ENCODE measurements around the gene AMIGO1.

The AMIGO1 gene

DNA sequence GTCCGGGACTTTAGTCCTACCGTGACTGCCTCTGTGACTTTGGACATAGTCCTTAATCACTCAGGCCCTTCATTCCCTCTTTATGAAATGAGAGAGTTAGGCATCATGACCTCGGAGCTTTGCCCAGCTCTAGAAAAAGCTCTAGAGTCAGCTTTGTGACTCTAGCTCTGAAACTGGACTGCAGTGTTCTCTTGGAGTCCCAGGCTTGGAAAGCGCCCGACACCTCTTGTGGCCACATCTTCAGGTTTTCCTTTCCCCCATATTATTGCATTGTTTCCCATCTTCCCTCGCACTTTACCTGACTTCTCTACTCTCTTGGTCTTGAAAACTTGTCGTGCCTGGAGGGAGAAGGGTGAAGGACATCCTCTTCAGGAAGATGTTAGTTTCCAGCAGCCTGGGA lies 12.5 kb upstream of the AMIGO1 start:
- no peak overlapping the region for H3K27ac ChIP-seq
- TF ChIP-seq, protein P1, sequence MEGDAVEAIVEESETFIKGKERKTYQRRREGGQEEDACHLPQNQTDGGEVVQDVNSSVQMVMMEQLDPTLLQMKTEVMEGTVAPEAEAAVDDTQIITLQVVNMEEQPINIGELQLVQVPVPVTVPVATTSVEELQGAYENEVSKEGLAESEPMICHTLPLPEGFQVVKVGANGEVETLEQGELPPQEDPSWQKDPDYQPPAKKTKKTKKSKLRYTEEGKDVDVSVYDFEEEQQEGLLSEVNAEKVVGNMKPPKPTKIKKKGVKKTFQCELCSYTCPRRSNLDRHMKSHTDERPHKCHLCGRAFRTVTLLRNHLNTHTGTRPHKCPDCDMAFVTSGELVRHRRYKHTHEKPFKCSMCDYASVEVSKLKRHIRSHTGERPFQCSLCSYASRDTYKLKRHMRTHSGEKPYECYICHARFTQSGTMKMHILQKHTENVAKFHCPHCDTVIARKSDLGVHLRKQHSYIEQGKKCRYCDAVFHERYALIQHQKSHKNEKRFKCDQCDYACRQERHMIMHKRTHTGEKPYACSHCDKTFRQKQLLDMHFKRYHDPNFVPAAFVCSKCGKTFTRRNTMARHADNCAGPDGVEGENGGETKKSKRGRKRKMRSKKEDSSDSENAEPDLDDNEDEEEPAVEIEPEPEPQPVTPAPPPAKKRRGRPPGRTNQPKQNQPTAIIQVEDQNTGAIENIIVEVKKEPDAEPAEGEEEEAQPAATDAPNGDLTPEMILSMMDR (conservative IDR thresholded peaks at IDR 0.05) = no peak
- no peak for TF ChIP-seq ZFX (IDR thresholded peaks at IDR 0.05)

DNA sequence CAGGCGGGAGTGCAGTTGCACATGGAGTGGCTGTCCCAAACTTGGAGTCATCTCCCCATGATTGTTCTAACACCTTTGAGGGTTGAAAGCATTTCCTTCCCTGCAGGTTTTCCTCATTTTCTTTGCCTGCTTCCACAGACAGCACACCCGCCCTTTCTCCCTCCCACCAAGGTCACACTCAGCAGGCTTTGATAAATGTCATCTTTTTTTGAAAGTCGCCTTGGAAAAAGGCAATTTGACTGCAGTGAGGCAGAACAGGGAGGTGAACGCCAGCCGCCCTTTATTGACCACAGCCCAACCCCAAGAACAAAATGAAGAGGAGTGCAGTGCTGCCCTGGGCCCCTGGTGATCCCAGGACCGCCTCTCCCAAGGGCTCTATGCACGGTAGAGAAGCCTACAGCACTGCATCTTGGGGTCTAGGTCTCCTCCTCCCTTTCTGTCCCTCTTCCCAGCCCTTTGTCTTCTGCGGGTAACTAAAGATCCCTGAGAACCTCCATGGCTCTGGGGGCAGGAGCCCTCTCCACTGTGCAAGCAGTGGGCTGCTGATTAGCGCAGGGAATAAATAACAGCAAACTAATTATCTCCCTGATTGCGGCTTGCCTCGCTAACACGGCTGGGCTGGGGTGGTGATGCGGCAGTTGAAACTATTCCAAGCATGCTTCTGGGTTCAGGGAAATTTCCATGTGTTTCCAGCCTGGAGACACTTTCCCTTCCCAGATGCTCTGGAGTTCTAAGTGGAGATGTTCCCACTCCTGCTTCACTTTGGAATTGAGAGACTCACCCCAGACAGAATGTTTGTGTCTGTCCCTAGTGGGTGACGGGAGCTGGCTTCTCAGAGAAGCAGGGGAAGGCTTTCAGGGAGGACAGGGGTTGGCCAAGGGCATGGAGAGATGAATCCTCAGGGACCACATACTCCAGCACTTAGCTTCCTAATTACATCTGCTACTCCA lies 11.8 kb upstream of the AMIGO1 start:
- no peak overlapping the region for H3K27ac ChIP-seq
- no peak for TF ChIP-seq ZFX (IDR thresholded peaks at IDR 0.05)
- TF ChIP-seq, protein P1 (conservative IDR thresholded peaks at IDR 0.05) = no peak

DNA sequence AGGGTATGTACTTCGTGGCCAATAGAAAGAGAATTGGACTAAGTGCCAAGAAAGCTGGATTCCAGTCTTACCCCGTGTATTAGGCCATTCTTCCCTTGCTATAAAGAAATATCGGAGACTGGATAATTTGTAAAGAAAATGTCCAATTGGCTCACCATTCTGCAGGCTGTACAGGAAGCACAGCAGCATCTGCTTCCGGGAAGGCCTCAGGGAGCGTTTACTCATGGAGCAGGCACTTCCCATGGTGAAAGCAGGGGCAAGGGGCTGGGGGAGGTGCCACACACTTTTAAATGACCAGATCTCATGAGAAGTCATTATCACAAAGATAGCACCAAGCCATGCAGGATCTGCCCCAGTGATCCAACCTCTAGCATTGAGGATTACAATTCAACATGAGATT lies 7.8 kb upstream of the AMIGO1 start:
- H3K27ac ChIP-seq = no peak overlapping the region
- no peak for TF ChIP-seq ZFX (IDR thresholded peaks at IDR 0.05)
- TF ChIP-seq, protein P1 (conservative IDR thresholded peaks at IDR 0.05) = no peak

DNA sequence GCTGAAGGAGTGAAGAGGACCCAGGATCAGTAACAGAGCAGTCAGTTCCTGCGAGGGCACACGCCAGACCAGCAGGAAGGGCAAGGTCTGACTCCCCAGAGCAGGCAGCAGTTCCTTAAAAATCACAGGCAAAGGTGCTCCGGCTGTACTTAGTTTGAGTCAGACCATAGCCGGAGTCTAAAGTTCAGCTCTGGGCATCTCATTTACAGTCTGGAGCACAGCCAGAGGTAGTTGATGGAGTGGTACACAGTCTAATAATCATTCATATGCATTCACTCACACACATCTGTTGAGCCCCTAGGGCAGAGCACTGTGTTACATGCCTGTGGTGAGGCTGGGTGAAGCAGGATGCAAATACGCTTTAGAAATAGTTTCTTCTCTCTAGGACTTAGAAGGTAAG lies 7.3 kb upstream of the AMIGO1 start:
- TF ChIP-seq, protein P1 (conservative IDR thresholded peaks at IDR 0.05) = no peak
- H3K27ac ChIP-seq = no peak overlapping the region

DNA sequence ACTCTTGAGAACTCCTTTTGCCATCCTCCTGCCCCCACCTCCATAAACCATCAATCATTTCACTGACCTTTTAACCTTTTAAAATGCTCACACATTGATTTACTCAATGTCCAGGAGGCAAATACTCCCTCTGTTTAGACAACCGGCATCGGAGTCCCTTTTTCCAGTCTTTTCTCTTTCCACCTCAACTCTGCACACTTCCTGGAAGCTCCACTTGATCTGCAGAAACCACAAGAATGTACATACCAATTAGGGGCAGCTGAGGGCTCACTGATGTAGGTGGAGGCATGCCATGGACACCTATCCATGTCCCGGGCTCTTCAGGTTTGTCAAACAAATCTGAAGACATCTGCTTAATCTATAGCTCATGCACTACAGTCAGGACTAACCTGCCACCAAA lies 5.3 kb upstream of the AMIGO1 start:
- TF ChIP-seq, protein P1 (conservative IDR thresholded peaks at IDR 0.05) = no peak
- no peak for TF ChIP-seq ZFX (IDR thresholded peaks at IDR 0.05)
- no peak overlapping the region for H3K27ac ChIP-seq

DNA sequence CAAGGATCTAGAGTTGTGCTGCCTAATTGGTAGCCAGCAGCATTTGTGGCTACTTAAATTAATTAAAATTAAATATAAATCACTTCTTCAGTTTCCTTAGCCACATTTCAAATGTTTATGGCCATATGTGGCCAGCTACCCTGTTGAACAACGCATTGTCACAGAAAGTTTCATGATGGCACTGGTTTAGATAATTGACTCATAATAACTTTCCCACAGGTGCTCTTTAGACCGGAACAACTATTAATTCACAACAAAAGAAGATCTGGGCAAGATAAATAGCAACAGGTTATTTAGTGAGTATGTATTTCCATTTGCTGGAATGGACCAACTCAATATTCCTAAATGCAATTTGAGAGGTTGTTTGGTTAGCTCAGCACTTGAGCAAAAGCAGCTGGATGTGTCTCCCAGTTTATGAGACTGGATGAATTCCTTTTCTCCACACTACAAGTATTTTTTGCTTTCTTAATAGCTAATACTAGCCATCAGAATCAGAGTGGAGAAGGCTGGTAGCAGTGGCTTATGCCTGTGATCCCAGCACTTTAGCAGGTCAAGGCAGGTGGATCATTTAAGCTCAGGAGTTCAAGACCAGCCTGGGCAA lies 3.7 kb upstream of the AMIGO1 start:
- no peak overlapping the region for H3K27ac ChIP-seq
- TF ChIP-seq ZFX (IDR thresholded peaks at IDR 0.05) = no peak
- TF ChIP-seq, protein P1 (conservative IDR thresholded peaks at IDR 0.05) = no peak

DNA sequence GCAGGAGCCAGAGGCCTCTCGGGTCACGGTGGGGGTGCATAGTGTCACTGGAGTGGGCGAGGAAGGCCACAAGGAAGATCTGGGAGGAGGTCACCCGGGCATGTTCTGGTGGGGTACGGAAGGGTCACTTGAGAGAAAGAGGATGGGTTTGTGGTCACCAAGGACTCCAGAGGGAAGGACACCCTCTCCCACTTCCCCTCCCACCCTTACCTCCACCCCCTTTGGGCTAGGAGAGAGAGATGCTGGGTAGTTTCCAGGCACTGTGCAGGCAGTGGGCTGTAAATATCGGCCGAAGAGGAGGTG lies 703 bp downstream of the AMIGO1 start:
- TF ChIP-seq, protein P1 (conservative IDR thresholded peaks at IDR 0.05) = no peak
- TF ChIP-seq ZFX (IDR thresholded peaks at IDR 0.05) = no peak
- no peak overlapping the region for H3K27ac ChIP-seq
